Stimulated activated CD8-positive, alpha-beta memory T cell treated with anti-CD3 and anti-CD28 coated beads, Interleukin-15, amount 100 ng/mL, for 1 hour (primary cell): ENCODE results near the gene ZNF326.
A peak's percentile ranks its signal among the peaks of the same experiment; 100 is the strongest.
"Not testable (repeated sequence)": the region's sequence is repeated elsewhere in the genome, so short reads cannot be mapped to it uniquely, and the experiment has no call there.

ENCODE experiments used
- DNase-seq: peaks from one replicate; pipeline ENCODE4 v3.0.0-alpha.2; 2020; ENCODE audit warnings: low read depth

Gene ZNF326

GRCh38 chr1:89966656-89967055, 28.3 kb upstream of the ZNF326 start:
- DNase-seq: no peak

GRCh38 chr1:89971600-89971999, 23.3 kb upstream of the ZNF326 start:
- DNase-seq: no peak

GRCh38 chr1:89972024-89972423, 22.9 kb upstream of the ZNF326 start:
- DNase-seq: no peak

GRCh38 chr1:89973471-89974127, 21.3 kb upstream of the ZNF326 start:
- no peak for DNase-seq

- no peak for DNase-seq
These were observed 20.7 kb upstream of the ZNF326 start for GRCh38 chr1:89974256-89974655.

GRCh38 chr1:89974696-89975470, 20.0 kb upstream of the ZNF326 start:
- no peak for DNase-seq

- DNase-seq: no peak
These were observed 19.3 kb upstream of the ZNF326 start for GRCh38 chr1:89975540-89976125.

GRCh38 chr1:89978755-89979154, 16.2 kb upstream of the ZNF326 start:
- no peak for DNase-seq

- DNase-seq: no peak
These were observed 14.3 kb upstream of the ZNF326 start for GRCh38 chr1:89980605-89981004.

- not testable (repeated sequence) for DNase-seq
These were observed 12.1 kb upstream of the ZNF326 start for GRCh38 chr1:89982846-89983245.

GRCh38 chr1:89984564-89985116, 10.3 kb upstream of the ZNF326 start:
- not testable (repeated sequence) for DNase-seq

GRCh38 chr1:89986020-89986419, 8.9 kb upstream of the ZNF326 start:
- no peak for DNase-seq

GRCh38 chr1:89987159-89987819, 7.6 kb upstream of the ZNF326 start:
- peak; percentile 14 for DNase-seq

- DNase-seq: no peak
These were observed 5.8 kb upstream of the ZNF326 start for GRCh38 chr1:89989099-89989498.

- no peak for DNase-seq
These were observed 5.1 kb upstream of the ZNF326 start for GRCh38 chr1:89989799-89990198.

- DNase-seq: no peak
These were observed 3.7 kb upstream of the ZNF326 start for GRCh38 chr1:89990976-89991831.

GRCh38 chr1:89993541-89993940, 1.4 kb upstream of the ZNF326 start:
- no peak for DNase-seq

- no peak for DNase-seq
These were observed 592 bp upstream of the ZNF326 start for GRCh38 chr1:89994231-89994804.

GRCh38 chr1:89995598-89996449, 914 bp downstream of the ZNF326 start:
- DNase-seq: no peak

GRCh38 chr1:89996450-89997110, 1.7 kb downstream of the ZNF326 start:
- DNase-seq: no peak
